ENCODE measurements around the gene ARNT2. TPM values are rescaled to one million over a fixed set of nuclear protein-coding genes. Genes with fewer than 3 reads are reported as not detected.

The ARNT2 gene
- total RNA-seq, 1 donor: 20.7 TPM

DNA sequence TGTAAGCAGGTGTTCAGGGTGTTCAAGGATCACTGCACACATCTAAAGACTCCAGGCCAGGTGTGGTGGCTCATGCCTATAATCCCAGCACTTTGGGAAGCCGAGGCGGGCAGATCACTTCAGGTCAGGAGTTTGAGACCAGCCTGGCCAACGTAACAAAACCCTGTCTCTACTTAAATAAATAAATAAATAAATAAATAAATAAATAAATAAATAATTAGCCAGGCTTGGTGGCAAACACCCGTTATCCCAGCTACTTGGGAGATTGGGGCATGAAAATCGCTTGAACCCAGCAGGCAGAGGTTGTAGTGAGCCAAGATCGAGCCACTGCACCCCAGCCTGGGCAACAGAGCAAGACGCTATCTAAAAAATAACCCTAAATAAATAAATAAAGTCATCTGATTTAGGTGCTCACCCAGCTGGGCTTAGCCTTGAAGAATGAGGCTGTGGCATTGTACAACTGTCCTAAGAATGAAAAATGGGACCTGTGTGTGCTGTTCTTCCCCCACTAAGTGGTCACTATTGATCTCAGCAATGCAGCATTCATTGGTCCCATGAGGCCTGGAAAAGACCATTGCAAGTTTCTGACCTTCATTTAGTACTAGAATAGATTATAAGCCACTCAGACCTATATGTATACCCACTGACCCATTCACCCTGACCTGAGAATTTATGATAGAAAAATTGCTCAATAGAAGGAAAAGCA is 208.1 kb downstream of the ARNT2 start:
- TF ChIP-seq, protein P1, sequence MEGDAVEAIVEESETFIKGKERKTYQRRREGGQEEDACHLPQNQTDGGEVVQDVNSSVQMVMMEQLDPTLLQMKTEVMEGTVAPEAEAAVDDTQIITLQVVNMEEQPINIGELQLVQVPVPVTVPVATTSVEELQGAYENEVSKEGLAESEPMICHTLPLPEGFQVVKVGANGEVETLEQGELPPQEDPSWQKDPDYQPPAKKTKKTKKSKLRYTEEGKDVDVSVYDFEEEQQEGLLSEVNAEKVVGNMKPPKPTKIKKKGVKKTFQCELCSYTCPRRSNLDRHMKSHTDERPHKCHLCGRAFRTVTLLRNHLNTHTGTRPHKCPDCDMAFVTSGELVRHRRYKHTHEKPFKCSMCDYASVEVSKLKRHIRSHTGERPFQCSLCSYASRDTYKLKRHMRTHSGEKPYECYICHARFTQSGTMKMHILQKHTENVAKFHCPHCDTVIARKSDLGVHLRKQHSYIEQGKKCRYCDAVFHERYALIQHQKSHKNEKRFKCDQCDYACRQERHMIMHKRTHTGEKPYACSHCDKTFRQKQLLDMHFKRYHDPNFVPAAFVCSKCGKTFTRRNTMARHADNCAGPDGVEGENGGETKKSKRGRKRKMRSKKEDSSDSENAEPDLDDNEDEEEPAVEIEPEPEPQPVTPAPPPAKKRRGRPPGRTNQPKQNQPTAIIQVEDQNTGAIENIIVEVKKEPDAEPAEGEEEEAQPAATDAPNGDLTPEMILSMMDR (IDR thresholded peaks at IDR 0.05; ENCODE audit: insufficient read depth, low read depth, low read length): no peak
- no peak overlapping the region for H3K4me3 ChIP-seq (ENCODE audit: low read depth, low read length)
- DNase-seq (ENCODE audit: low read depth): no peak

GRCh38 chr15:80613762-80614365 is 209.7 kb downstream of the ARNT2 start:
- DNase-seq (ENCODE audit: low read depth): no peak
- TF ChIP-seq, protein P1 (IDR thresholded peaks at IDR 0.05; ENCODE audit: insufficient read depth, low read depth, low read length): no peak
- no peak overlapping the region for H3K4me3 ChIP-seq (ENCODE audit: low read depth, low read length)

DNA sequence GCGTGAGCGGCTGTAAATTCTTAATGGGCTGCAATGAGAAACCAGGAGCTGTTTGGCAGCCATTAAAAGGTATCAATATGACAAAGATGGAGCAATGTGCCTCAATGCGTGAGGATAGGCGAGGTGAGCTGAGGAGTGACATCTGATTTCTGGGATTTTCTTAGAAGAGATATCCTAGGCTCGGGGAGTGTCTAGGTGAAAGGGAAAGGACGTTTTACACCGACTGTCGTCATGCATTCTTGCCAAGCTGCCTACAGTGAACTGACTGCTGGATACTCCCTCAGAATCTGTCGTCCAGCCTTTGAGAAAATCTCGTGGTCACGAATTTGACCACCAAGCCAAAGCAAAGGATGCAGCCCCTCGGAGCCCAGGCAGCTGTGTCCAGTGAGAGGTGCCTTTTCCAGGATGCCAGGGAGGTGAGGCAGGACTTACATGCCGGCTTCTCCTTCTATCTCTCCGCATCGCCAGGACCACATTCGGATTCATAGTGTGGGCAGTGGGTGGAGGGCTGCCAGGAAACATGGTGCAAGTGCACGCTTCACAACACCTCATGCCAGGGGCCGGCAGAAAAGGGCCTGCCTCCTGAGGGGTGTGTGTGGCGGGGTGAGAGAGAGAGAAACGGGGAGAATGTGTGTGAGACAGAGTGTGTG is 210.7 kb downstream of the ARNT2 start:
- TF ChIP-seq, protein P1 (IDR thresholded peaks at IDR 0.05; ENCODE audit: insufficient read depth, low read depth, low read length): no peak
- DNase-seq (ENCODE audit: low read depth): no peak
- H3K4me3 ChIP-seq (ENCODE audit: low read depth, low read length): no peak overlapping the region

DNA sequence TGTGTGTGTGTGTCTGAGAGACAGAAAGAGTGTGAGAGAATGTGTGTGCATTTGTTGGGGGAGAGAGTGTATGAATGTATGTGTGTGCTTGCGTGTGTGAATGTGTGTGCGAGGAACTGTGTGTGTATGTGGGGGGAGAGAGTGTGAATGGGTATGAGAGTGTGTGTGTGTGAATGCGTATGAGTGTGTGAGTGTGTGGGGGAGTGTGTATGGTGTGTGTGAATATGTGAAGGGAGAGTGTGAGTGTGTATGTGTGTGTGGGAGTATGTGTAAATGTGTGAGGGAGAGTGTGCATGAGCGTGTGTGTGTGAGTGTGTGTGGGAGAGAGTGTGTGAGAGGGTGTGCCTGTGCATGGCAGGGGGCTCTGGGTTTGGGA is 211.2 kb downstream of the ARNT2 start:
- TF ChIP-seq, protein P1 (IDR thresholded peaks at IDR 0.05; ENCODE audit: insufficient read depth, low read depth, low read length): no peak
- H3K4me3 ChIP-seq (ENCODE audit: low read depth, low read length): no peak overlapping the region
- DNase-seq (ENCODE audit: low read depth): no peak

- DNase-seq (ENCODE audit: low read depth): peak; percentile 93
- TF ChIP-seq, protein P1 (IDR thresholded peaks at IDR 0.05; ENCODE audit: insufficient read depth, low read depth, low read length): no peak
- H3K4me3 ChIP-seq (ENCODE audit: low read depth, low read length): no peak overlapping the region
Measured at GRCh38 chr15:80615783-80616391, 211.7 kb downstream of the ARNT2 start.

DNA sequence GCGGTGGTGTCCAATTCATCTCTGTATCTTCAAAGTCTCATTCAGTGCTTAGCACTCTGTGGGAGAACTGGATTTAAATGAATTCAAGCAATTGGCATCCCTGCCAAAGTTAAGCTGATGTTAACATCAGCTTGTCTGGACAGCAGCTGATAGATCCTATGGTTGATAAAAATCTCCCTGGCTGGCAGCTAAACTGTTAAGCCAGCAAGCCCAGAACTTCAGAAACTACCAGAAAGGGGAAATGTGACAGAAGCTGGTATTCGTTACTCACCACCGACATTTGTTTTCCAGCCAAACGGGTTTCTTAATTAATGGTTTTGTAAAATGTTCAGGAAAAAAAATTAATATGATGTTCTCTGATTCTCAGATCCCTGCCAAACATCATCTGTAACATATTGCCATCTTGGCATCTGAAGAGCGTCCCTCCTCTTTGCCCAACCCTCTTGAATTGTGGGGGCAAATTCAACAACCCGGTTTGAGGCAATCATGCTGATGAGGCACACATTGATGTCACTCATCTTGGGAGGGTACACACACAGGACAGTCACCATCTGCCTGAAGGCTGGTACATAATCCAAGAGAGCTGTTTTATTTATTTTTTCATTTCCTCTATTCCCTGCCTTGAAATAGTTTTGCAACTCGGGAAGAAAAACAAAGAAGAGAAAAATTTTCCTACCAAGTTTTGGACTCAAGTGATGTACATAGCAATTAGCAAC is 214.7 kb downstream of the ARNT2 start:
- H3K4me3 ChIP-seq (ENCODE audit: low read depth, low read length): no peak overlapping the region
- peak; percentile 51 for DNase-seq (ENCODE audit: low read depth)
- TF ChIP-seq, protein P1 (IDR thresholded peaks at IDR 0.05; ENCODE audit: insufficient read depth, low read depth, low read length): no peak
